GM08714 (cell line): ENCODE data around the gene ARHGAP40.
"Not testable (repeated sequence)": the region's sequence is repeated elsewhere in the genome, so short reads cannot be mapped to it uniquely, and the experiment has no call there.

Source experiments
- H3K4me3 ChIP-seq: fragments of 200-500 bp; sonication (Bioruptor generic); 2 replicates; pipeline ENCODE4 v1.5.1; 2014; ENCODE audit warnings: mild to moderate bottlenecking, low read length, inconsistent platforms
- ZNF274 ChIP-seq: IDR thresholded peaks from 2 replicates; pipeline ENCODE4 v1.6.1; 2012; ENCODE audit warnings: mild to moderate bottlenecking, low read depth, low read length

ARHGAP40 gene

DNA sequence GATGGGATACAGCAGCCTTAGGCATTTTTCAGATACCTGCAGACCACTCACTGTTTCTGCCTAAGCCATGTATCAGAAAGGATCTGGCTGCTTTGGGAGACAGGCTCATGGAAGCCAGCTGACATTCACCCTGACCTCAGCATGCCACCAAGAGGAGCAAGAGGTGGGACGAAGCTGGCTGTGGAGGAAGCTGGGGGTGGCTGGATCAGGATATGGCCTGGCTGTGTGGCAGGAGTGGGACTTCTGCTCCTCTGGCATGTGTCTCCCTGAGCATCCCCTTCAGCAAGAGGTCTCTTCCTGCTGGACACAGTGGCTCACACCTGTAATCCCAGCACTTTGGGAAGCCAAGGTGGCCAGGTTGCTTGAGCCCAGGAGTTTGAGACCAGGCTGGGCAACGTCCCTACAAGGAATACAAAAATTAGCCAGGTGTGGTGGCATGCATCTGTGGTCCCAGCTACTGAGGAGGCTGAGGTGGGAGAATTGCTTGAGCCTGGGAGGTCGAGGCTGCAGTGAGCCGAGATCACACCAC lies 19.7 kb upstream of the ARHGAP40 start:
- TF ChIP-seq ZNF274, result no peak
- H3K4me3 ChIP-seq, result no peak overlapping the region

GRCh38 chr20:38583306-38583705 lies 18.3 kb upstream of the ARHGAP40 start:
- TF ChIP-seq ZNF274, result no peak
- no peak overlapping the region for H3K4me3 ChIP-seq

- no peak overlapping the region for H3K4me3 ChIP-seq
- TF ChIP-seq ZNF274, result no peak
These were observed 17.4 kb upstream of the ARHGAP40 start for GRCh38 chr20:38584099-38584763.

GRCh38 chr20:38585404-38586180 lies 16.0 kb upstream of the ARHGAP40 start:
- H3K4me3 ChIP-seq, result no peak overlapping the region
- no peak for TF ChIP-seq ZNF274

GRCh38 chr20:38586181-38586525 lies 15.5 kb upstream of the ARHGAP40 start:
- no peak overlapping the region for H3K4me3 ChIP-seq
- no peak for TF ChIP-seq ZNF274

DNA sequence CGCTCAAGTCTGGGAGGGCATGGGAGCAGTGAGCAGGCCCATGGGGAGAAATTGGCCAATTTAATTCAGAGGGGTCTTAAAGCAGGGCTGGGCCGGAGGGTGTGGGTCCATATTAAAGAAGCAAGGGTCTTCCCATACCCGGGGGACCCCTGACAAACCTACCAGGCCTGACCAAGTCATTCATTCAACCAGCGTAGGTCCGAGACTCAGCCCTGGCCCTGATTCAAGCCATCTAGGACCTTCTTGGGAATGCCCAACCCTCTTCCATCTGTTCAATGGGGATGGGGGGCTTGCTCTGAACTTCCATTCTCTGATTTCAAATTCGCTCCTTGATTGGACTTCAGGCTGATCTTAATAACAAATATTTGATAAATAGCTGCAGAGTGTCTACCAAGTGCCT lies 13.3 kb upstream of the ARHGAP40 start:
- H3K4me3 ChIP-seq, result no peak overlapping the region
- no peak for TF ChIP-seq ZNF274

DNA sequence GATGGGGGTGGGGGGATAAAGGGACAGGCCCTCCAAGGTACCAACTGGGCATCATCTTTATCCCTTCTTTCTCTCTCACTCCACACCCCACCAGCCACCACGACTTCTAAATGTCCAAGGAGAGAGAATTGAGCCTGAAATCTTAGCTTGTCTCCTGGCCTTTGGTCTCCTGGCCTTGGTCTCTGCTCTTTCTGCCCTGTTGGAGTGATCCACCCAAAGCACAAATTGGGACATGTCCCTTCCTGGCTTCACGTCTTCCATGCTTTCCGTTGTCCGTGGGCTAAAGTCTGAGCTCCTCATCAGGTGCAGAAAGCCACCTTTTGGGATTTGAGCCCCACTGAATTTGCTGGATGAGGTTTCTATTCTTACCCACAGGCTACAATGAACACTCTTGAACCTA lies 12.3 kb upstream of the ARHGAP40 start:
- TF ChIP-seq ZNF274, result no peak
- H3K4me3 ChIP-seq, result no peak overlapping the region

- H3K4me3 ChIP-seq, result no peak overlapping the region
- TF ChIP-seq ZNF274, result no peak
These were observed 11.5 kb upstream of the ARHGAP40 start for GRCh38 chr20:38589967-38590675.

DNA sequence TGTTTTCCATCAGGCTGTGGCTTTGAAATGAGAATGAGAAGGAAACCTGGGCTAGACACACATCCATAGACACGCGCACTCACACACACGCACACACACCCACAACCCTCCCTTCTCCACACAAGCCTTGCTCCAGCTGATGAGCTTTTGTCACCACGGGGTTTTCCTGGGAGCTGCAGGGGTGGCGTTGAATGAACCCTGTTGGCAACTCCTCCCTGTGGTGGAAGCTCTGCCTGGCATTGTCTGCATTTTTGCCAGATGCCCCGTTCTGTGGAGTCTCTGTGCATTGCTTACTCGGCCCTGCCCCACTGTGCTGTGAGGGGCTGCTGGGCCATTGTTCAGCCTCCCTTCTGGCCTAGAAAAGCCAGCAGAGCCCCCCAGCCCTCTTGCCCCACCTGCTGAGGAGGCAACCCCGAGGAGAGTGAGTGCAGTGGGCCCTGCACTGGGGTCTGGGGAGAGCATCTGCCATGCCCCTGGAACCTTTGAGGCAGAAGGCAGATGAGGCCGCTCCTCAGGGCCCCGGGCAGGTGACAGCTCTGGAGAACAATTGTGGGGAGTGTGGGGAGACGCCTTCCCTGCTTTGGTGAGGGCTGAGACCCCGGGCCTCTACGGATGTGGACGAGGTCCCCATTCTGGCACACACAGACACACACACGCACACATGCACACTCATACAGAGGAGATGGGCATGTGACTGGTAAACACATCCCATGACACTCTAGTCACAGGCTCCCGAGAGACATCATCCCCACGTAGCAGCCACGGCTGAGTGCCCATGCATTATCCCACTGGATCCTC lies 10.7 kb upstream of the ARHGAP40 start:
- no peak for TF ChIP-seq ZNF274
- H3K4me3 ChIP-seq, result no peak overlapping the region

GRCh38 chr20:38591474-38592410 lies 9.9 kb upstream of the ARHGAP40 start:
- no peak overlapping the region for H3K4me3 ChIP-seq
- TF ChIP-seq ZNF274, result no peak

GRCh38 chr20:38592411-38592790 lies 9.2 kb upstream of the ARHGAP40 start:
- not testable (repeated sequence) for H3K4me3 ChIP-seq

GRCh38 chr20:38594281-38594680 lies 7.3 kb upstream of the ARHGAP40 start:
- not testable (repeated sequence) for H3K4me3 ChIP-seq

DNA sequence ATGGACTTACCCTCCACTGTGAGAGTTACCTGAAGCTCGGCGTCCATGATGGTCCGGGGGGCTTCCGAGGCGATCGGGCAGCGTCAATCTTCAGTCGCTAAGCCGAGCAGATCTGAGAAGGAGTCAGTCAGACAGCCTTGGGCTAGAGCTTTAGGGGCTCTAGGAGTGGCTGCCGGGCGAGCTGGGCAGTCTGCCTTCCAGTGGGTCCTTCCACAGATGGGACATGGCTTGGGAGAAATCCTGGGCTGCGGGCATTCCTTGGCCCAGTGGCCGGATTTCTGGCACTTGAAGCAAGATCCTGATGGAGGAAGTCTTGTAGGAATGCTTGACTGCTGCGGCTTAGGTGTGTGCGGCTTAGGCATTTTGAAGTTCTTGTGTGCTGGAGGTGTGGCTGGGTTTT lies 5.7 kb upstream of the ARHGAP40 start:
- H3K4me3 ChIP-seq, result not testable (repeated sequence)
